DND-41 (cell line): Measurements from ENCODE around the gene MMADHC.

ENCODE experiments used
- ATAC-seq: fragments of 200-7000 bp; cut with Tn5 transposase; 3 replicates; pipeline ENCODE4 v1.9.1; 2021; ENCODE audit warnings: low read depth; ENCODE audit not compliant: insufficient read depth
- DNase-seq: peaks from one replicate; pipeline ENCODE4 v3.0.0-alpha.2; 2020
- H2AFZ ChIP-seq: 2 replicates; pipeline ENCODE4 v1.6.0; 2012; ENCODE audit warnings: low read depth, low read length
- H3K27ac ChIP-seq: 2 replicates; pipeline ENCODE4 v1.5.1; 2012; ENCODE audit warnings: low read length, inconsistent platforms
- H3K27me3 ChIP-seq: fragments of 200-600 bp; sonication (generic); 2 replicates; pipeline ENCODE4 v1.6.0; 2012; ENCODE audit warnings: low read length, mild to moderate bottlenecking, inconsistent platforms; ENCODE audit not compliant: insufficient read depth, poor library complexity
- H3K36me3 ChIP-seq: 2 replicates; pipeline ENCODE4 v1.5.1; 2012; ENCODE audit warnings: low read length, inconsistent platforms; ENCODE audit not compliant: insufficient read depth
- H3K4me1 ChIP-seq: 2 replicates; pipeline ENCODE4 v1.5.1; 2012; ENCODE audit warnings: mild to moderate bottlenecking, low read length; ENCODE audit not compliant: insufficient read depth
- H3K4me2 ChIP-seq: 2 replicates; pipeline ENCODE4 v1.6.0; 2012; ENCODE audit warnings: mild to moderate bottlenecking, moderate library complexity, low read length, inconsistent platforms; ENCODE audit not compliant: insufficient read depth
- H3K4me3 ChIP-seq, 2 experiments: fragments of 200-600 bp in 1 of 2; shearing (Covaris generic) in 1 of 2; 2 replicates each; pipeline ENCODE4 v1.5.1; 2012 to 2016; ENCODE audit warnings: inconsistent platforms in 2 of 2, low read length in 2 of 2, mild to moderate bottlenecking in 2 of 2, low read depth in 1 of 2, moderate library complexity in 1 of 2
- H3K79me2 ChIP-seq: 2 replicates; pipeline ENCODE4 v1.6.0; 2012; ENCODE audit warnings: low read length, inconsistent platforms; ENCODE audit not compliant: insufficient read depth
- H3K9ac ChIP-seq: 2 replicates; pipeline ENCODE4 v1.6.0; 2012; ENCODE audit warnings: low read depth, mild to moderate bottlenecking, inconsistent platforms, low read length, moderate library complexity
- H3K9me3 ChIP-seq: 2 replicates; pipeline ENCODE4 v1.5.1; 2012; ENCODE audit warnings: low read length, moderate library complexity, mild to moderate bottlenecking, inconsistent platforms; ENCODE audit not compliant: insufficient read depth, severe bottlenecking
- H4K20me1 ChIP-seq: 2 replicates; pipeline ENCODE4 v1.6.0; 2012; ENCODE audit warnings: low read length; ENCODE audit not compliant: insufficient read depth
- CTCF ChIP-seq: IDR thresholded peaks from 2 replicates; pipeline ENCODE4 v1.5.1; 2012; ENCODE audit warnings: borderline replicate concordance, low read length, moderate library complexity, mild to moderate bottlenecking; ENCODE audit not compliant: poor library complexity, severe bottlenecking; ENCODE audit errors: extremely low read depth
- EZH2 ChIP-seq: IDR thresholded peaks from 3 replicates; pipeline ENCODE4 v1.6.1; 2012; ENCODE audit warnings: borderline replicate concordance, low read depth, mild to moderate bottlenecking, moderate library complexity, low read length, inconsistent platforms; ENCODE audit not compliant: severe bottlenecking

Gene MMADHC

GRCh38 chr2:149597050-149597667 lies 9.6 kb upstream of the MMADHC start:
- H3K4me1 ChIP-seq, result peaks cover 23% of the 10 kb centered on the region
- H4K20me1 ChIP-seq, result no peaks in the 10 kb centered on the region
- H3K9ac ChIP-seq, result no peak overlapping the region
- DNase-seq, result no peak
- H3K36me3 ChIP-seq, result no peaks in the 10 kb centered on the region
- H3K27me3 ChIP-seq, result no peaks in the 10 kb centered on the region
- H3K4me3 ChIP-seq, result no peak overlapping the region
- TF ChIP-seq EZH2 (no peak), CTCF (no peak)
- peaks cover 6% of the 10 kb centered on the region for H3K9me3 ChIP-seq
- H2AFZ ChIP-seq, result peak overlapping the region; percentile 60
- peak overlapping the region; percentile 53; the same call in 1 of the 2 replicates for H3K4me2 ChIP-seq
- no peaks in the 10 kb centered on the region for H3K79me2 ChIP-seq
- H3K27ac ChIP-seq, result no peak overlapping the region
- ATAC-seq, result no peak

- Histone ChIP-seq H4K20me1 (no peaks in the 10 kb centered on the region), H3K4me1 (peaks cover 16% of the 10 kb centered on the region), H2AFZ (no peak overlapping the region), H3K27ac (no peak overlapping the region), H3K36me3 (no peaks in the 10 kb centered on the region), H3K9ac (no peak overlapping the region), H3K4me2 (no peak overlapping the region), H3K4me3 (no peak overlapping the region), H3K27me3 (no peaks in the 10 kb centered on the region), H3K79me2 (no peaks in the 10 kb centered on the region), H3K9me3 (peaks cover 6% of the 10 kb centered on the region)
- ATAC-seq (no peak), DNase-seq (no peak)
- TF ChIP-seq CTCF (no peak), EZH2 (no peak)
These were observed 8.9 kb upstream of the MMADHC start for GRCh38 chr2:149596471-149596870.

- TF ChIP-seq CTCF (peak; percentile 37), EZH2 (no peak)
These were observed 7.7 kb upstream of the MMADHC start for GRCh38 chr2:149595056-149595963.

More at GRCh38 chr2:149595056-149595963, 7.7 kb upstream of the MMADHC start:
- no peak overlapping the region for H3K9ac ChIP-seq
- no peak overlapping the region for H3K4me3 ChIP-seq
- no peaks in the 10 kb centered on the region for H3K9me3 ChIP-seq
- H3K27me3 ChIP-seq, result no peaks in the 10 kb centered on the region
- H4K20me1 ChIP-seq, result no peaks in the 10 kb centered on the region
- peaks cover 11% of the 10 kb centered on the region for H3K4me1 ChIP-seq
- no peak for ATAC-seq
- H2AFZ ChIP-seq, result no peak overlapping the region
- no peak overlapping the region for H3K4me2 ChIP-seq
- no peak for DNase-seq
- H3K36me3 ChIP-seq, result no peaks in the 10 kb centered on the region
- H3K27ac ChIP-seq, result no peak overlapping the region
- no peaks in the 10 kb centered on the region for H3K79me2 ChIP-seq
